WERI-Rb-1 (cell line): ENCODE results near the gene MBLAC2.

Experiments
- DNase-seq: peaks from one replicate; pipeline ENCODE4 v3.0.0-alpha.2; 2020
- H3K27ac ChIP-seq: fragments of 250-450 bp; sonication (Bioruptor Pico); 2 replicates; pipeline ENCODE4 v1.5.1; 2020; ENCODE audit warnings: mild to moderate bottlenecking, moderate library complexity
- H3K27me3 ChIP-seq: fragments of 250-450 bp; sonication (Bioruptor Pico); 2 replicates; pipeline ENCODE4 v1.5.1; 2021; ENCODE audit warnings: mild to moderate bottlenecking, low read depth, moderate library complexity; ENCODE audit not compliant: insufficient read depth, severe bottlenecking
- H3K36me3 ChIP-seq: fragments of 250-450 bp; sonication (Bioruptor Pico); 2 replicates; pipeline ENCODE4 v1.5.1; 2020; ENCODE audit warnings: mild to moderate bottlenecking, moderate library complexity
- H3K4me3 ChIP-seq: 2 replicates; pipeline ENCODE4 v1.5.1; 2011; ENCODE audit warnings: low read depth, mild to moderate bottlenecking, control low read depth, low read length
- H3K9me3 ChIP-seq: fragments of 250-450 bp; sonication (Bioruptor Pico); 2 replicates; pipeline ENCODE4 v1.5.1; 2021; ENCODE audit warnings: mild to moderate bottlenecking, moderate library complexity; ENCODE audit not compliant: severe bottlenecking
- TF ChIP-seq, protein P1 (sequence below): IDR thresholded peaks from 2 replicates; pipeline ENCODE4 v1.5.1; 2011; ENCODE audit warnings: low read depth, mild to moderate bottlenecking, control low read depth, inconsistent platforms, low read length

The MBLAC2 gene

DNA sequence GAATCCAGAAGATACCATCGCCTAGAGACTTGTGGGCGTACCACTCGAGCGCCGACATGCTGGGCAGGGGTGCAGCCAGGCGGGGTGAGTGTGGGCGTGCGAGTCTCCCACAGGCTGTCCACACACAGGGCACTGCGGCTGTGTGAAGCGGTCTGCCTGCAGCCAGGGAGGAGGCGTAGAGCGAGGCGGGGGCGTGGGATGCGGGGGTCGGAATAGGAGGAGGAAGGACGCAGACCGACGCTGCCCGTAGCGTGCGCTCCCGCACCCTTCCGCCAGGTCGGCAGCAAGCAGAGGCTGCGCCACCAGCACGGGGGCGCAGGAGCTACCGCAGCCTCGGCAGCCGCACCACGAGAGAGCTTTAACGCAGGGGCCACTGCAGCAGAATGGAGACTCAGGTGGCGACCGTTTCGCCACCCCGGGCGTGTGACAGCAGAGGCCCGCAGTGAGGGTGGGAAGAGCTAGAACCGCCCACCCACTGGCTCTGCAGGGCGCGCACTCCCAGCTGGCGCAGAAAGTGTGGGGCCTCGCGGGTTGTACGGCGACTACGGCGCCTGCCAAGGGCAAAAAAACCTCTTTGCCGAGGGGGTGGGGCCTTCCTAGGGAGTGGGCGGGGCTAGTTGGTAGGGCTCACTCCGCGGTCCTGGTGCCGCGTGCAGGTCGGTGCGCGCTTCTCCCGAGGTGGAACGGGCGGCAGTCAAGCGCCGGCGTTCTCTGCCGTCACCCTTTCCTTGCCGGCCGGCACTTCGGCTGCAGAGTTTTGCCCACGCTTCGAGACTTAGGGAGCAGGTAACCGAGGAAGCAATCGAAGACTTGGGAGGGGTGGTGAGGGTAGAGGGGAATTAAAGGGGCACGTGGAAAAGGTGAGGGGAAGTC, at the start of gene MBLAC2, which contains the start of gene POLR3G:
Gene MBLAC2, minus strand, starts transcription at position 537 of the 873 bp plus-strand sequence. Its CDS starts 479 bp downstream, at position 58.
Gene POLR3G, plus strand, starts transcription at position 630 of the 873 bp plus-strand sequence. CDS start 10,704 bp downstream, outside the sequence.
- Histone ChIP-seq H3K36me3 (no peaks in the 10 kb centered on the region), H3K9me3 (no peaks in the 10 kb centered on the region), H3K4me3 (peak within 1 kb of the TSS; percentile 55), H3K27me3 (no peaks in the 10 kb centered on the region), H3K27ac (peak within 1 kb of the TSS; percentile 84)
- TF ChIP-seq, protein P1, sequence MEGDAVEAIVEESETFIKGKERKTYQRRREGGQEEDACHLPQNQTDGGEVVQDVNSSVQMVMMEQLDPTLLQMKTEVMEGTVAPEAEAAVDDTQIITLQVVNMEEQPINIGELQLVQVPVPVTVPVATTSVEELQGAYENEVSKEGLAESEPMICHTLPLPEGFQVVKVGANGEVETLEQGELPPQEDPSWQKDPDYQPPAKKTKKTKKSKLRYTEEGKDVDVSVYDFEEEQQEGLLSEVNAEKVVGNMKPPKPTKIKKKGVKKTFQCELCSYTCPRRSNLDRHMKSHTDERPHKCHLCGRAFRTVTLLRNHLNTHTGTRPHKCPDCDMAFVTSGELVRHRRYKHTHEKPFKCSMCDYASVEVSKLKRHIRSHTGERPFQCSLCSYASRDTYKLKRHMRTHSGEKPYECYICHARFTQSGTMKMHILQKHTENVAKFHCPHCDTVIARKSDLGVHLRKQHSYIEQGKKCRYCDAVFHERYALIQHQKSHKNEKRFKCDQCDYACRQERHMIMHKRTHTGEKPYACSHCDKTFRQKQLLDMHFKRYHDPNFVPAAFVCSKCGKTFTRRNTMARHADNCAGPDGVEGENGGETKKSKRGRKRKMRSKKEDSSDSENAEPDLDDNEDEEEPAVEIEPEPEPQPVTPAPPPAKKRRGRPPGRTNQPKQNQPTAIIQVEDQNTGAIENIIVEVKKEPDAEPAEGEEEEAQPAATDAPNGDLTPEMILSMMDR, result peak; percentile 58
- peak; percentile 97 for DNase-seq

DNA sequence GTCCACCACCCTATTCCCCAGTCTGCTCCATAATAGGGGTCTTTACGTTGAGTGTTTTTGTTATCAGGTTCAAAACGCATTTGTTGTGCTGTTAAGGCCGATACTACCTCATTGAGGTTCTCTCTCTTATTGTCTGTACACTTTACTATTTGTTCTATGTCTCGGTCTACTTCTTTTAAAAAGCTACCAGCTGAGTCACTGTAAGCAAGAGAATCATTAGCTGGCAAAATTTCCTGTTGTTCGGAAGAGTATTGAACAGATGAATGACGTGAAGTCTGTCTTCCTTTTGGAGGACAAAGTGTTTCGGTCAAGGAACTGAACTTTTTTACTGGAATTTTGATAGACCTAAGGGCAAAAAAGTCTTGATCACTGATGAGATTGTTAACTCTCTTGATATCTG, 44.5 kb upstream of the MBLAC2 start:
- Histone ChIP-seq H3K27me3 (no peaks in the 10 kb centered on the region), H3K4me3 (no peak overlapping the region), H3K9me3 (no peaks in the 10 kb centered on the region), H3K27ac (no peak overlapping the region), H3K36me3 (peaks cover 15% of the 10 kb centered on the region)
- TF ChIP-seq, protein P1, result no peak
- DNase-seq, result no peak

DNA sequence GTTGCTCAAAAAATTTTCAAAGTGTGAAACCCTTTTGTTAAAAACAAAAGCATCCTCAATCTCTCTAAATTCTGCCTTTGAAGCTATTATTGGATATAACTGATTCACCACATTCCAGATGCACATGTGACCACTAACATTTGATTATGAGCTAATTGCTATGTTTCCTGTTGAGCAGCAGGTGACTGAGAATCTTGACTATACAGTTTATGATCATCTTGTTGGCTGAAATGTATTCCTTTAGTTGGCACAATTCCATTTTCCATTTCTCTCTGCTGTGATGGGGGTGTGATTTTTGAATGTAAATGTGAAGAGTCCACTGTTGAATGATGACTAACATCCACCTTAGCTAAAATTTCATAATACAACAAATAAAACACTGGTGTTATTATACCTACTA, 44.1 kb upstream of the MBLAC2 start:
- TF ChIP-seq, protein P1, result no peak
- no peak for DNase-seq
- Histone ChIP-seq H3K27me3 (no peaks in the 10 kb centered on the region), H3K4me3 (no peak overlapping the region), H3K36me3 (peaks cover 10% of the 10 kb centered on the region), H3K27ac (no peak overlapping the region), H3K9me3 (no peaks in the 10 kb centered on the region)

DNA sequence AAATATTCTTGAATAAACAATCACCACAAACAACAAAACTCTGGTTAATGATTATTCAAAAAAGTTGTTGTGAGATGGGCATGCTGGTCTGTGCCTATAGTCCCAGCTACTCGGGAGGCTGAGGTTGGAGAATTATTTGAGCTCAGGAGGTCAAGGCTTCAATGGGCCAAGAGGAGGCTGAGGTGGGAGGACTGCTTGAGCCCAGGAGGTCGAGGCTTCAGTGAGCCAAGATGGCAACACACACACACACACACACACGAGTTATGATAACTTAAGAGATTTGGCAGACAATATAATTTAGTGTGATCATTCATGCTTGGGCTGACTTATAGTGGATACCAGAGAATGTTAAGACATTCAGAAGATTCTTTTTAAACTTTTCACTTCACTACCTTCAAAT, 39.9 kb upstream of the MBLAC2 start:
- Histone ChIP-seq H3K36me3 (peaks cover 6% of the 10 kb centered on the region), H3K27me3 (no peaks in the 10 kb centered on the region)

DNA sequence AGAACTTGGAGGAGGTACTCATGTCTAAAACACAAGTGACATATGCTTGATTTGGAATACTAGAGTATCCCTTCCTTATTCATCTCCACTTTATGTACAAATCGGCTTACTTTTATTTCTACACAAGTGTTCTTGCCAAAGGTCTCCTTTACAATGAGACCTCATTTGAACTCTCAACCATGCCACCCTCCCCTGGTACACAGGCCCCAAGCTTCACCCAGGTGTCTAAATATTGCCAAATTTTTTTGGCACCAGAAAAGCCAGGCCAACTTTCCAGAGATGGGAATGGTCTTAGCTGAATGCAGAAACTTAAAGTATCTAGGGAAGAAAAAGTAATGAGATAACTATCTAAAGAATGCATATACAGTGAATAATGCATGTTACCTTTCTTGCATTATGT, 35.9 kb upstream of the MBLAC2 start:
- Histone ChIP-seq H3K36me3 (no peaks in the 10 kb centered on the region), H3K27ac (no peak overlapping the region), H3K27me3 (no peaks in the 10 kb centered on the region), H3K4me3 (no peak overlapping the region), H3K9me3 (no peaks in the 10 kb centered on the region)
- TF ChIP-seq, protein P1, result no peak
- DNase-seq, result no peak

More for the DNA sequence above, 39.9 kb upstream of the MBLAC2 start:
- H3K27ac ChIP-seq, result no peak overlapping the region
- H3K9me3 ChIP-seq, result no peaks in the 10 kb centered on the region
- TF ChIP-seq, protein P1, result no peak
- H3K4me3 ChIP-seq, result no peak overlapping the region
- DNase-seq, result no peak
